ENCODE data around the gene PTGDR2.

Gene PTGDR2

DNA sequence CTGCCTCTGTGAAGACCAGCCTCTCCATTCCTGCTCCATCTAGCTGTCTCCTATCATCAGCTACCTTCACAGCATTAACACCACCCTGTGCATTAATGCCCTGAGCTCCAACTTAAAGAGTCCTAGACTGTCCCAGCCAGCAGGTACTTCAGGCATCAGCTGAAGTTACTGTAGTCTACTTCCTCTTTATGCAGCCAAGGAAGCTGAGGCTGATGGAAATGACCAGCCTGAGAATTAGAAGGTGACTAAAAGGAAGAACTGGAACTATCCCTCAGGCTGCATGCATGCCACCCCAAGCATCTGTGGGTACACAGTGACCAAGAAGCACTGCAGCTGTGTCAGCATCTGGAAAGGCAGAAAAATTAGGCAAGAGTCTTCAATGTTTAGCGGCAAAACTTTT lies 42.4 kb downstream of the PTGDR2 start:
- H3K27me3 ChIP-seq (ENCODE audit: control insufficient read depth in 5 of 5, insufficient read depth in 4 of 5, low read length in 5 of 5): peaks cover 0 to 7% (median 5%) of the 10 kb centered on the region in 5 donors
- peaks cover 3 to 15% (median 14%) of the 10 kb centered on the region in 5 donors for H3K9me3 ChIP-seq (ENCODE audit: control insufficient read depth in 5 of 5, low read length in 5 of 5)
- no peak overlapping the region for H3K27ac ChIP-seq (ENCODE audit: low read depth, low read length)
- H3K9ac ChIP-seq (ENCODE audit: low read length in 5 of 5): no peak overlapping the region
- no peak overlapping the region for H3K4me3 ChIP-seq (ENCODE audit: low read depth in 1 of 5, low read length in 5 of 5)
- peaks cover 0 to 14% (median 0%) of the 10 kb centered on the region in 5 donors for H3K4me1 ChIP-seq (ENCODE audit: control insufficient read depth in 5 of 5, insufficient read depth in 5 of 5, low read length in 5 of 5)
- H3K36me3 ChIP-seq (ENCODE audit: control insufficient read depth in 5 of 5, insufficient read depth in 5 of 5, low read length in 5 of 5): no peaks in the 10 kb centered on the region

DNA sequence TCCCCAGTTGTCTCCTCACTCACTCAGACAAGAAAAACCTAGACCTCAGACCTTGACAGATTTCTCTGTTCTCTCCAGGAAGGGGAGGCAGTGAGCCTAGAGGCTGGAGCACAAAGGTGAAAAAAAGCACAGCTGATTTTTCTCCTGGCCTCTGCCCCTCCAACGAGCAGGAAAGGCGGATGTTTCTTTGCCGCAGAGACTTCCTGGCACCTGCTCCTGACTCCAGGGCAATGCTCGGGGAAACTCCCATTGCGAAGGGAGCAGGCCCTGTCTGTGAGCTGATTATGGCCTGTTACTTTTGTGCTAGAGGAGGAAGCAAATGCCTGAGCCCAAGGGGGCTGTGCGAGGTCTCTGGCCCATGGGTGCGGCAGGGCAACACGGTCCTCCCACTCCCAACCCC lies 45.2 kb downstream of the PTGDR2 start:
- Histone ChIP-seq H3K36me3 (ENCODE audit: control insufficient read depth in 5 of 5, insufficient read depth in 5 of 5, low read length in 5 of 5) (no peaks in the 10 kb centered on the region), H3K9ac (ENCODE audit: low read length in 5 of 5) (peak overlapping the region in 1 of 5 donors; percentile 6), H3K27ac (ENCODE audit: low read depth, low read length) (no peak overlapping the region), H3K27me3 (ENCODE audit: control insufficient read depth in 5 of 5, insufficient read depth in 4 of 5, low read length in 5 of 5) (peaks cover 0 to 7% (median 5%) of the 10 kb centered on the region in 5 donors), H3K4me1 (ENCODE audit: control insufficient read depth in 5 of 5, insufficient read depth in 5 of 5, low read length in 5 of 5) (peaks cover 0 to 14% (median 0%) of the 10 kb centered on the region in 5 donors), H3K9me3 (ENCODE audit: control insufficient read depth in 5 of 5, low read length in 5 of 5) (no peaks in the 10 kb centered on the region), H3K4me3 (ENCODE audit: low read depth in 1 of 5, low read length in 5 of 5) (no peak overlapping the region)

DNA sequence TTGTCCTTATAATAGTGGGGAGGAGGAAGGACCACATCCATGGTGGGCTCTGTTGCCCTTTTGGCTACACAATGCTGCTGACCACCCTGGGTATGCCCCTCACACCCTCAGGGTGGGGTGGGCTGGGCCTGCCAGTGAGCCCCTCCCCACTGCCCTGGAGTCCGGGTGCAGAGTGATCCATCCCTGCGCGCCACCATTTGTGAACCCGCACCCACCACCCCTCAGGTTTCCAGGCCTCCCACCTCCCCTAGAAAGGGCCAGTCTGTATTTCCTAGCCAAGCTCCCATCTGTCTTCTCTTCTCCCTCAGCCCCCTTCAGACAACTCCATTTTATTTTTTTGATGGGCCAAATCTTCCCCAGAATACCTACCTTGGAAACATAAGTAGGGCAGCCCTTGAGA lies 45.6 kb downstream of the PTGDR2 start:
- Histone ChIP-seq H3K36me3 (ENCODE audit: control insufficient read depth in 5 of 5, insufficient read depth in 5 of 5, low read length in 5 of 5) (no peaks in the 10 kb centered on the region), H3K27ac (ENCODE audit: low read depth, low read length) (no peak overlapping the region), H3K4me3 (ENCODE audit: low read depth in 1 of 5, low read length in 5 of 5) (no peak overlapping the region), H3K9ac (ENCODE audit: low read length in 5 of 5) (peak overlapping the region in 1 of 5 donors; percentile 6), H3K27me3 (ENCODE audit: control insufficient read depth in 5 of 5, insufficient read depth in 4 of 5, low read length in 5 of 5) (peaks cover 0 to 7% (median 5%) of the 10 kb centered on the region in 5 donors), H3K4me1 (ENCODE audit: control insufficient read depth in 5 of 5, insufficient read depth in 5 of 5, low read length in 5 of 5) (peaks cover 0 to 14% (median 0%) of the 10 kb centered on the region in 5 donors), H3K9me3 (ENCODE audit: control insufficient read depth in 5 of 5, low read length in 5 of 5) (no peaks in the 10 kb centered on the region)

DNA sequence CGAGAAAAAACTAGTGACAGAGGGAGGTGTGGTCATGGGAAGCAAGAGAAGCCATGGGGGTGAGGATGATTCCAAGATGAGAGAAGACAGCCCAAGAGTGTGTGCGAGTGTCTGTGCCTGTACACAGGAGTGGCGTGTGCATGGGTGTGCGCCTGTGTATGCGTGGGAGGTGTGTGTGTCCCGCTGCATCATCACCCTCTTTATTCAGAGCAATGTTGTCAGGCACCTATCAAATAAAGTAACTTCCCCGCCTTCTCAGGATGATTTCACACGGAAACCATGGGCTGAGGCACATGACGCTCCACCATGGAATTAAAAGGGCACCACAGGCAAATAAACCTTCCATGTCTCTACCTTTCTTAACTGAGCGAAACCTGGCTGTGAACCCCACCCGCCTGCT lies 46.1 kb downstream of the PTGDR2 start:
- H3K9me3 ChIP-seq (ENCODE audit: control insufficient read depth in 5 of 5, low read length in 5 of 5): no peaks in the 10 kb centered on the region
- no peak overlapping the region for H3K4me3 ChIP-seq (ENCODE audit: low read depth in 1 of 5, low read length in 5 of 5)
- peaks cover 0 to 7% (median 5%) of the 10 kb centered on the region in 5 donors for H3K27me3 ChIP-seq (ENCODE audit: control insufficient read depth in 5 of 5, insufficient read depth in 4 of 5, low read length in 5 of 5)
- no peaks in the 10 kb centered on the region for H3K36me3 ChIP-seq (ENCODE audit: control insufficient read depth in 5 of 5, insufficient read depth in 5 of 5, low read length in 5 of 5)
- no peak overlapping the region for H3K9ac ChIP-seq (ENCODE audit: low read length in 5 of 5)
- peaks cover 0 to 14% (median 0%) of the 10 kb centered on the region in 5 donors for H3K4me1 ChIP-seq (ENCODE audit: control insufficient read depth in 5 of 5, insufficient read depth in 5 of 5, low read length in 5 of 5)
- no peak overlapping the region for H3K27ac ChIP-seq (ENCODE audit: low read depth, low read length)

DNA sequence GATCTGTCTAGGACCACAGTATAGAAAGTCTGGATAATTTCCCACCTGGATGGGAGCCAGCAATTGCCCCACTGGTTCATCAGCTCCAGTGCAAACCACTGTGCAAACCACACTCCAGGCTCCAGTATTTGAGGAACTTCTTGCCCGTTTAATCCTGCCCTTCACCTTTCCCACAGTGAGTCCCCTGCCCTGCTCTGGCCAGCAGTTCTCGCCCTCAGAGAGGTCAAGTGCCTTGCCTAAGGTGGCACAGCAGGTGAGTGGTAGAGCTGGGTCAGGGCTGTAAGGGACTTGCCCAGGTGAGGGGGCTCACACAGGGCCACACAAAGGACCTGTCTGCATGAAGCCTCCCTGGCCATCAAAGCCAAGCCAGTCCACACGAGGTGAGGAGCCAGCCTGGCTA lies 46.5 kb downstream of the PTGDR2 start:
- no peaks in the 10 kb centered on the region for H3K36me3 ChIP-seq (ENCODE audit: control insufficient read depth in 5 of 5, insufficient read depth in 5 of 5, low read length in 5 of 5)
- H3K27ac ChIP-seq (ENCODE audit: low read depth, low read length): no peak overlapping the region
- no peak overlapping the region for H3K9ac ChIP-seq (ENCODE audit: low read length in 5 of 5)
- peaks cover 0 to 7% (median 5%) of the 10 kb centered on the region in 5 donors for H3K27me3 ChIP-seq (ENCODE audit: control insufficient read depth in 5 of 5, insufficient read depth in 4 of 5, low read length in 5 of 5)
- no peaks in the 10 kb centered on the region for H3K9me3 ChIP-seq (ENCODE audit: control insufficient read depth in 5 of 5, low read length in 5 of 5)
- no peak overlapping the region for H3K4me3 ChIP-seq (ENCODE audit: low read depth in 1 of 5, low read length in 5 of 5)
- peaks cover 0 to 14% (median 0%) of the 10 kb centered on the region in 5 donors for H3K4me1 ChIP-seq (ENCODE audit: control insufficient read depth in 5 of 5, insufficient read depth in 5 of 5, low read length in 5 of 5)

DNA sequence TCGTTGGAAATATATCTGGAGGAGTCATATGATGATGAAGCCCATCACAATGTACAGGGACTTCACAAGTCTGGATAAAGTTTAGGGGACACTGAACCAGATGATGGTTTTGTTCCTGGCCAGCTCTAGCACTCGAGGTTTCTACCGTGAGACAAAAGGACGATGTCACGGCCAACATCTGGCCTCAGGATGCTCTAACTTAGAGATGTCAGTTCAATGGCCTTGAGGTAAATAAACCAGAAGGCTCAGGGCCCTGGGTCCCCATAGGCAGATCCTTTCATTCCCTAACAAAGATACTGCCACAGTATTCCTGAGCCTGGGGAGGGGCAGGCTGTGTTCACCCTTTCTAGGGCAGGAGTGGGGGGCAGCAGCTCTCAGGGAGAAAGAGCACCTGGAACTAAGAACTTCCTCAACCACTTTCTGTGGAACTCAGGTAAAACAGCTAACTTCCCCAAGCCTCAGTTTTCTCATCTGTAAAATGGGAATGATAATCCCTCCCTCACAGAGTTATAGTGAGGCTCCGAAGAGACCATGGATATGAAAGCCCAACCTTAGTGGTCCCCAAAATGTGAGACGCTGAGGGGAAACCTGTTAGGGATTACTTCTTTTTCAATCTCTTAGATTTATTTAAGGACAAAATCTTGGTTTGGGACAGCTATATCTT lies 52.3 kb downstream of the PTGDR2 start:
- Histone ChIP-seq H3K4me3 (ENCODE audit: low read depth in 1 of 5, low read length in 5 of 5) (no peak overlapping the region), H3K4me1 (ENCODE audit: control insufficient read depth in 5 of 5, insufficient read depth in 5 of 5, low read length in 5 of 5) (no peaks in the 10 kb centered on the region), H3K9ac (ENCODE audit: low read length in 5 of 5) (no peak overlapping the region), H3K36me3 (ENCODE audit: control insufficient read depth in 5 of 5, insufficient read depth in 5 of 5, low read length in 5 of 5) (no peaks in the 10 kb centered on the region), H3K27ac (ENCODE audit: low read depth, low read length) (no peak overlapping the region), H3K27me3 (ENCODE audit: control insufficient read depth in 5 of 5, insufficient read depth in 4 of 5, low read length in 5 of 5) (peaks cover 0 to 3% (median 0%) of the 10 kb centered on the region in 5 donors), H3K9me3 (ENCODE audit: control insufficient read depth in 5 of 5, low read length in 5 of 5) (no peaks in the 10 kb centered on the region)

DNA sequence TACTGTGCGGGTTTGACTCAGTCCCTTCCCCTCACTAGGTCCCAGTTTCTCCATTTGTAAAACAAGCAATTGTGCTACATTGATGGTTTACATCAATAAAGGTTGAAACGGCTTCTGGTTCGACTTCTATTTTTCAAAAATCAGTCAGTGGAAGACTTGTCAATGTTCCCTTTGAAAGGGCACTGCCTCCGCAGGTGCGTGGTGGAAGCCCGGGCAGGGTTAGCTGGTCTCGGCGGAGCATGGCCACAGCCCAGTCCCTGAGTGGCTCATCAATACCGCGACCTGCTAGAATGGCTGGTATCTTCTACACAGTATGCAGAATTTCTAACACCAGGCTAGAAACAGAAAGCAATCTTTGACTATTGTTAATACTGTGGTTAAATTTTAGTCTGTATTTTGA lies 54.6 kb downstream of the PTGDR2 start:
- no peak overlapping the region for H3K9ac ChIP-seq (ENCODE audit: low read length in 5 of 5)
- peaks cover 0 to 5% (median 0%) of the 10 kb centered on the region in 5 donors for H3K9me3 ChIP-seq (ENCODE audit: control insufficient read depth in 5 of 5, low read length in 5 of 5)
- peaks cover 0 to 10% (median 0%) of the 10 kb centered on the region in 5 donors for H3K27me3 ChIP-seq (ENCODE audit: control insufficient read depth in 5 of 5, insufficient read depth in 4 of 5, low read length in 5 of 5)
- no peak overlapping the region for H3K27ac ChIP-seq (ENCODE audit: low read depth, low read length)
- H3K36me3 ChIP-seq (ENCODE audit: control insufficient read depth in 5 of 5, insufficient read depth in 5 of 5, low read length in 5 of 5): no peaks in the 10 kb centered on the region
- no peak overlapping the region for H3K4me3 ChIP-seq (ENCODE audit: low read depth in 1 of 5, low read length in 5 of 5)
- H3K4me1 ChIP-seq (ENCODE audit: control insufficient read depth in 5 of 5, insufficient read depth in 5 of 5, low read length in 5 of 5): no peaks in the 10 kb centered on the region

Measured in subcutaneous abdominal adipose tissue (tissue), 5 donors.